Endothelial cell (in vitro differentiated cells): ENCODE data around the gene FOXL3. TPM values are rescaled to one million over a fixed set of nuclear protein-coding genes. Genes with fewer than 3 reads are reported as not detected.
A peak's percentile ranks its signal among the peaks of the same experiment; 100 is the strongest.

Experiments
- DNase-seq: peaks from one replicate; pipeline ENCODE4 v3.0.0; 2021; ENCODE audit warnings: low spot score
- H3K27ac Mint-ChIP-seq: one replicate; pipeline ENCODE4 v1.8.0; 2021; ENCODE audit warnings: mixed read lengths, inconsistent platforms; ENCODE audit not compliant: unreplicated experiment
- H3K27me3 Mint-ChIP-seq: one replicate; pipeline ENCODE4 v1.8.0; 2021; ENCODE audit warnings: mild to moderate bottlenecking, moderate library complexity, mixed read lengths, inconsistent platforms; ENCODE audit not compliant: unreplicated experiment
- H3K36me3 Mint-ChIP-seq: one replicate; pipeline ENCODE4 v1.8.0; 2021; ENCODE audit warnings: mild to moderate bottlenecking, low read depth, mixed read lengths, inconsistent platforms; ENCODE audit not compliant: unreplicated experiment
- H3K4me1 Mint-ChIP-seq: one replicate; pipeline ENCODE4 v1.8.0; 2021; ENCODE audit warnings: mild to moderate bottlenecking, mixed read lengths, inconsistent platforms; ENCODE audit not compliant: unreplicated experiment
- H3K4me3 Mint-ChIP-seq: one replicate; pipeline ENCODE4 v1.8.0; 2021; ENCODE audit warnings: mild to moderate bottlenecking, mixed read lengths, inconsistent platforms; ENCODE audit not compliant: unreplicated experiment
- H3K9me3 Mint-ChIP-seq: one replicate; pipeline ENCODE4 v1.8.0; 2021; ENCODE audit warnings: mixed read lengths, inconsistent platforms; ENCODE audit not compliant: unreplicated experiment
- total RNA-seq: library from RNA; stranded (reverse); fragmentation: NEBNext Ultra II Directional; extraction: Animal tissue kit (Norgen Biotek cat#: 25700); gene quantifications from one replicate; pipeline ENCODE4 v1.2.1, GENCODE V29; 2021; ENCODE audit not compliant: unreplicated experiment
- TF ChIP-seq, protein P1 (sequence below): fragments of 200-600 bp; sonication (generic); IDR thresholded peaks from one replicate; pipeline ENCODE4 v1.5.0; 2021; ENCODE audit warnings: antibody characterized with exemption; ENCODE audit not compliant: unreplicated experiment

Gene FOXL3
- total RNA-seq, 1 donor from 2014 or later = not detected

DNA sequence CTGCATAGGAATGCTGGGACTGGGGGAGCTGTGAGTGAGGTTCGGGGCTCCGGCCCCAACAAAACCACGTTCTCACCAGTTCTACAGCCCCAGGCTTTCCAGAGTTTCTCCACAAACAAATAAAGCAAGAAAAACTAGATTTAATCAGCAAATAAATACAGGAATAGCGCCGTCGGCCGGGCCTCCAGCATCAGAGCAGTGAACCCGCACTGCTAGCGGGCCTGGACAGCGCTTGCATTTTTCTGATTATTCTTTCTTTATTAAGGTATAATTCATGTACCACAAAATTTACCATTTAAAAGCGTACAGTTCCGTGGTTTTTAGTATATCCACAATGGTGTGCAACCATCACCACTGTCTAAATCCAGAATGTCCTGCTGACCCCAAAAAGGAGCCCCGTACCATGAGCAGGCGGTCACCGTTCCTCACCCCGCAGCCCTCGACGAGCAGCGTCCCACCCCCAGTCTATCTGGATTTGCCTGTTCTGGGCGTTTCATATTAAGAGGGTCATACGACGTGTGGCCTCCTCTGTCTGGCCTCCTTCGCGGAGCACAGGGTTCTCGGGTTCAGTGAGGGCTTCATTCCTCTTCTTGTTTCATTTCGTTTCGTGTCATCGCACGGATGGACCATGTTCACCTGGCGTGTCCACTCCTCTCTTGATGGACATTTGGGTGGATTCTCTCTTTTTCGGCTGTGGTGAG is 35.5 kb upstream of the FOXL3 start:
- TF ChIP-seq, protein P1, sequence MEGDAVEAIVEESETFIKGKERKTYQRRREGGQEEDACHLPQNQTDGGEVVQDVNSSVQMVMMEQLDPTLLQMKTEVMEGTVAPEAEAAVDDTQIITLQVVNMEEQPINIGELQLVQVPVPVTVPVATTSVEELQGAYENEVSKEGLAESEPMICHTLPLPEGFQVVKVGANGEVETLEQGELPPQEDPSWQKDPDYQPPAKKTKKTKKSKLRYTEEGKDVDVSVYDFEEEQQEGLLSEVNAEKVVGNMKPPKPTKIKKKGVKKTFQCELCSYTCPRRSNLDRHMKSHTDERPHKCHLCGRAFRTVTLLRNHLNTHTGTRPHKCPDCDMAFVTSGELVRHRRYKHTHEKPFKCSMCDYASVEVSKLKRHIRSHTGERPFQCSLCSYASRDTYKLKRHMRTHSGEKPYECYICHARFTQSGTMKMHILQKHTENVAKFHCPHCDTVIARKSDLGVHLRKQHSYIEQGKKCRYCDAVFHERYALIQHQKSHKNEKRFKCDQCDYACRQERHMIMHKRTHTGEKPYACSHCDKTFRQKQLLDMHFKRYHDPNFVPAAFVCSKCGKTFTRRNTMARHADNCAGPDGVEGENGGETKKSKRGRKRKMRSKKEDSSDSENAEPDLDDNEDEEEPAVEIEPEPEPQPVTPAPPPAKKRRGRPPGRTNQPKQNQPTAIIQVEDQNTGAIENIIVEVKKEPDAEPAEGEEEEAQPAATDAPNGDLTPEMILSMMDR = no peak
- H3K27me3 Mint-ChIP-seq = peaks cover 4% of the 10 kb centered on the region
- no peaks in the 10 kb centered on the region for H3K4me1 Mint-ChIP-seq
- H3K9me3 Mint-ChIP-seq = peaks cover 9% of the 10 kb centered on the region
- no peak overlapping the region for H3K4me3 Mint-ChIP-seq
- peaks cover 16% of the 10 kb centered on the region for H3K36me3 Mint-ChIP-seq
- peak overlapping the region; percentile 31 for H3K27ac Mint-ChIP-seq
- no peak for DNase-seq

DNA sequence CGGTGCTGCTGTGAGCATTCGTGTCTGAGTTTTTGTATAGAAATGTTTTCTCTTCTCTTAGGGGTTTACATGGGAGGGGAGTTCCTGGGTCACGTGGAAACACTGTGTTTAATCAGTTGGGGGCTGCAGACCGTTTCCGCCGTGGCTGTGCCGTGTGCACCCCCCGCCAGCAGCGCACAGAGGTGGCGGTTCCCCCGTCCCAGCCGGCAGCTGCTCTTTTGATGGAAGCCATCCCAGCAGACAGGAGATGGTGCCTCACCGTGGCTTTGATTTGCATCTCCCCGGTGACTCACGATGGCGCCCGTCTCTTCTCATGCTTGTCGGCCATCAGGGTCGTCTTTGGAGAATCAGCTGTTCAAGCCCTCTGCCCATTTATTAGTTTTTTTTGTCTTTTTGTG is 34.9 kb upstream of the FOXL3 start:
- Mint-ChIP-seq H3K4me3 (no peak overlapping the region), H3K4me1 (no peaks in the 10 kb centered on the region), H3K36me3 (peaks cover 15% of the 10 kb centered on the region), H3K27ac (peak overlapping the region; percentile 31), H3K9me3 (peaks cover 10% of the 10 kb centered on the region), H3K27me3 (peaks cover 5% of the 10 kb centered on the region)
- no peak for DNase-seq
- TF ChIP-seq, protein P1 = no peak

DNA sequence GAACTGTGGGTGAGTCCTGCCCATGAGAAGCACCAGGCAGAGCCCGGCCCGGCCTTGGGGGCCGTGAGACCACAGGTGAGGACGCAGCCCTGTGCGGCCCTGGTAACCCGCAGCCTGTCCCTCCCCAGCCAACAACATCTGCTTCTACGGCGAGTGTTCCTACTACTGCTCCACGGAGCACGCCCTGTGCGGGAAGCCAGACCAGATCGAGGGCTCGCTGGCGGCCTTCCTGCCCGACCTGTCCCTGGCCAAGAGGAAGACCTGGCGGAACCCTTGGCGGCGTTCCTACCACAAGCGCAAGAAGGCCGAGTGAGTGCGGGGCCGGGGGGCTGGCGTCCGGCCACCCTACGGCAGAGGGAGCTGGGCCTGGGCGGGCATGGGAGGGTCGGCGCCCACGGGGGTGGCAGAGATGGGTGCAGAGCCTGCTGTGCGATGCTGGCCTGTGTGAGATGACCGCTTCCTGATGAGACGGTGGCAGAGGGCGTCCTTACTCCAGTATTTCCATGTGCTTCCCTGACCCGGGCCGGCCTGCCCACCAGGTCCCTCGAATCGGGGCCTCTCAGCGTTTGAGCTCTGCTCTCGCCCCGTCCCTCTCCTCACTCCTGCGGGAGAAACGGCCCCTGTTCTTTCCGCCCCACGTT is 34.1 kb upstream of the FOXL3 start:
- Mint-ChIP-seq H3K9me3 (peaks cover 10% of the 10 kb centered on the region), H3K4me1 (no peaks in the 10 kb centered on the region), H3K27ac (no peak overlapping the region), H3K4me3 (no peak overlapping the region), H3K36me3 (peaks cover 14% of the 10 kb centered on the region), H3K27me3 (peaks cover 5% of the 10 kb centered on the region)
- TF ChIP-seq, protein P1 = no peak
- DNase-seq = no peak

DNA sequence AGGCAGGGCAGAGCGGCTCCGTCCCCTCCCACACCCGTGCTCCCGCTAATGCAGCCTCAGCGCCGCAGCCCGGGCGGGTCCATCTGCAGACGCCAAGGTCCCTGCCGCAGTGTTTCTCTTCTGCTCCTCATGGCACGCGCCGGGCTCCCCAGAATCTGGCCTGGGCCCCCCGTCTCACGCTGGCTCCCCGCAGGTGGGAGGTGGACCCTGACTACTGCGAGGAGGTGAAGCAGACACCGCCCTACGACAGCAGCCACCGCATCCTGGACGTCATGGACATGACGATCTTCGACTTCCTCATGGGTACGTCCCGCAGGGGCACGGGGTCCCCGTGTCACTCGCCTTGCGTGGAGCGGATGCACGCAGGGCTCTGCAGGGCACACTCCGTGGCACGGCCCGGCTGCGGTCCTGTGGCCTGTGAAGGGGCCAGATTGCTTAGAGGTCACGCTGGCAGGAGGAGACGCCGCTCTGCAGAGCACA is 33.5 kb upstream of the FOXL3 start:
- DNase-seq = no peak
- Mint-ChIP-seq H3K4me1 (no peaks in the 10 kb centered on the region), H3K9me3 (peaks cover 10% of the 10 kb centered on the region), H3K27ac (no peak overlapping the region), H3K27me3 (peaks cover 5% of the 10 kb centered on the region), H3K4me3 (no peak overlapping the region), H3K36me3 (peaks cover 14% of the 10 kb centered on the region)
- TF ChIP-seq, protein P1 = no peak
